Left hindlimb (tissue), 1 donor: Measurements from ENCODE around the gene SQSTM1.
A peak's percentile ranks its signal among the peaks of the same experiment; 100 is the strongest.

Experiments used
- DNase-seq: peaks from one replicate; pipeline ENCODE4 v3.0.0-alpha.2; 2018

The SQSTM1 gene

DNA sequence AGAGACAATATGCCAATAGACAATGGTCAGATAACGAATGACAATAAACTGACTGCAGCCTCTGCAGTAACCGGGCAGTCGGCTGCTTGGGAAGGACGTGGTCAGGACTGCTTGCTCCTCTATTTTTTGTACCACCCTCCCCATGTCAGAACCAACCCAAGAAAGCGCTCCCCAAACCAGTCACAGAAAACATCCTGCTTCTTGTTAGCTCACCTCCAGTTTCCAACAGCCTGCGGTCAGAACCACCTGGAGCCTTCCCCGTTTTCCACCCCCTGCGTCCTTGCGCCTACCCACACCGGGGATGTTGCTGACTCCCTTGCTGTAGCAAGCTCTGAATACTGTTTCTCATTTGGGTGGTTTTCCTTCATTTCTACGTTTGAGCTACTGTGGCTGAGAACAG lies 39.6 kb downstream of the SQSTM1 start:
- peak; percentile 25 for DNase-seq

GRCh38 chr5:179862296-179862695 lies 41.6 kb downstream of the SQSTM1 start:
- peak; percentile 15 for DNase-seq

DNA sequence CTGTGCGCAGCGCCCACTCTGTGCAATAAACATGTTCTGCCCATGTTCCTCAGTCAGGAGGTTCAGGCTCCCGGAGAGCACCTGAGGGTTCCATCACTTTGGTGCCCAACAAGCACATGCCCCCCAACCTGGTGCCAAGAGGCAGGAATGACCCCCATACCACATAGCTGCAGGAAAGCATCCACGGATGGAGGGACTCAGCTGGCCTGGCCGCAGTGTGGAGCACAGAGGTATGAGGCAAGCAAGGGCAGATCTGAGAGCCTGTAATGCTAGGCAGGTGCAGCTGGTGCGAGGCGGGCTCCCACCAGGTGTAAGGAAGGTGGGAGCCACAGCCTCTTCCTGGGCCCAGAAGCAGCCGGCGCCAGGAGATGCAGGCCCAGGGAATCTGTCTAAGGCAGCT lies 42.2 kb downstream of the SQSTM1 start:
- DNase-seq = peak; percentile 10

DNA sequence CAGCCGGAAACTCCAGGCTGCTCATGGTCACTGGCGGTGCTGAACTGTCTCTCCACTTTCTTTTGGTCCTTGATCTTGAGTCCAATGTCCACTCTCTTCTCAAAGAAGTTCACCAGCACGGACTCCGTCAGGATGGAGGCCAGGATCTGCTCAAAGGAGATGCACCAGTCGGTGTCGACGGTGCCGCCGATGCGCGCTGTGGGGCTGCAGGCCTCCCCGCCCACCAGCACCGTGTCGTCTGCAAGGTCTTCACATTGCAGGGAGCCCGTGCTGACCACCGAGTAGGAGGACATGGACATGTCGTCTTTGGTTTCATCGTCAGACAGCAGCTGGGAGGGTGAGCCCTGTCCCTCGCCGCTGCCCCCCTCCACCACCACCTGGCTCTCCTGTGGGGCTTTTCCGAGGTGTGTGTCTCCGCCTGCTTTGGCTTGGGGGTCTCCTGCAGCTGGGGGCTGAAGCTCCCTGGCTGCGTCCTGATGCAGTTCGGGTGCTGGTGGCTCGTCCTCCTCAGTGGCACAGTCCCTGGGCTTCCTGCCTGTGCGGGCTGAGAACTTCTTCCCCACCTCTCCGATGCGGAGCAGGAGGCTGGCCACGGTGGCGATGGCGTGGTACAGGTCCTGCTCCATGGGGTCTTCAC lies 42.9 kb downstream of the SQSTM1 start:
- DNase-seq = peak; percentile 16

GRCh38 chr5:179864686-179865085 lies 44.0 kb downstream of the SQSTM1 start:
- DNase-seq = no peak

GRCh38 chr5:179865491-179866240 lies 45.0 kb downstream of the SQSTM1 start:
- peak; percentile 12 for DNase-seq

DNA sequence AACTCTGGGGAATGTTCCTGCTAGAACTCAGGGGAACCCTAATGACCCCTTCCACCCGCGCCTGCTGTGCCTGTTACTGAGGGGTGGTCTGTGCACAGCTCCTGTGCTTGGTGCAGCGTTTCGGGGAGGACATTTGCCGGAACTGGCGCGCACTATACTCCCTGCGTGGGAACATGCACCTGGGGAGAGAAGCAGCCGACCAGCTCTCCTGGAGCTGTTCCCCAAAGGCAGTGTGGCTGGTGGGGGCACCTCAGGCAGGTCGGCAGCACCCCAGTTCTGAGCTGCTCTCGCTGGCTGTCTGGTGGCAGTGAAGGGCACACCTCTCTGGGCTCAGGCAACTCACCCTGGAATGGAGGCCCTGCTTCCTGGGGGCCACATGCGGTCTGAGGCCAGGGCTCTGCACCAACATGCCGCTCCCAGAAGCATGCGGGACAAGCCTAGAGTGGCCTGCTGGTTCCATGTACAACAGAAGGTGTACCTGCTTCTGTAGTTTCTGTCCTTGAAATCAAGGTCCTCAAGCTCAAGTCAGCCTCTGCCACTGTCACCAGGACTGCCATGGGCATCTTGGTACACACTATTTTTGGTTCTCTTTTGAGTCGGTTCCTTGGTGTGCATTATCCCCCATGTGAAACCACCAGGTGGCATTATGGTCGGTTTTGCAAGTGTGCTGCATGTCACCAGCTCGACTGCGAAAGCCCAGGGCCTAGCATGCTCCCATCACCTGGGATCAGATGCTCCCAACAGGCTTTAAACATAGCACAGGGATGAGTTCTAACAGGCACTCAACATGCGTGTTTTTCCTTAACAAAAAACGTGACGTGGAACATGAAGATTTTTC lies 45.8 kb downstream of the SQSTM1 start:
- DNase-seq = peak; percentile 22

DNA sequence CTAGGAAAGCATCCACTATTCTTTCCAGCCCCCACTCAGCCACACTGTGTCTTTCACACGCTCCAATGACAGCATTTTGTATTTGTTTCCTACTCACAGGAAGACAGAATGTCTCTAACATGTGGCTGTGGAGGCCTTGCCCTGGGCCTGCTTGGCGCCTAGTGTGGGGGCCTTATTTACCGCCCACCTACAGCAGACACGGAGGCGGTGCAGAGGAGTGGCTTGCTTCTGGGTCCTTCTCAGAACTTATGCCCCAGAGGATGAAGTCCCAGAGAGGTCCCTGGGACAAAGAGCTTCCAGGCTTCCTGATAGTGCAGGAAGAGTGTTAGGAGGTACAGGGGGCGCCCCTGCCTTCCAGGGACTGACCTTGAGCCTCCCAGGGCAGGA lies 46.4 kb downstream of the SQSTM1 start:
- peak; percentile 13 for DNase-seq

DNA sequence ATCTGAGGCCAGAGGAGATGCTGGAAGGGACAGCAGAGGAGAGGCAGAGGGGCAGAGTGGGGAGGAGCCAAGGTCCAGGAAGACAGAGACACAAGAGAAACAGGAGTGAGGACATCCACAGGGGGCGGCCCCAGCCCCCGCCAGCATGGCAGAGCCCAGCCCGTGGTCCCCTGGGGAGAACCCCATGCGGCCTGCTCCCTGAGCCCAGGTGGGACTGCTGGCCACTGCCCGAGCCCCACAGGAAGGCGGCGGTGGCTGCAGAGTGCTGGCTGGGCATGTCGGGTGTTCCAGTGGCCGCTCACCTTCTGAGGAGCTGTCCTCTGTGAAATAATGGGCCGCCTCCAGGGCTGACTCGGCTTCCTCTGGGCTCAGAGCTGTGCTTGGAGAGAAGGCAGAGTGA lies 46.8 kb downstream of the SQSTM1 start:
- DNase-seq = peak; percentile 19

- DNase-seq = peak; percentile 23
Measured at GRCh38 chr5:179868541-179868940, 47.8 kb downstream of the SQSTM1 start.

GRCh38 chr5:179869101-179869500 lies 48.4 kb downstream of the SQSTM1 start:
- peak; percentile 18 for DNase-seq

- peak; percentile 28 for DNase-seq
Measured at GRCh38 chr5:179869641-179870402, 49.1 kb downstream of the SQSTM1 start.

DNA sequence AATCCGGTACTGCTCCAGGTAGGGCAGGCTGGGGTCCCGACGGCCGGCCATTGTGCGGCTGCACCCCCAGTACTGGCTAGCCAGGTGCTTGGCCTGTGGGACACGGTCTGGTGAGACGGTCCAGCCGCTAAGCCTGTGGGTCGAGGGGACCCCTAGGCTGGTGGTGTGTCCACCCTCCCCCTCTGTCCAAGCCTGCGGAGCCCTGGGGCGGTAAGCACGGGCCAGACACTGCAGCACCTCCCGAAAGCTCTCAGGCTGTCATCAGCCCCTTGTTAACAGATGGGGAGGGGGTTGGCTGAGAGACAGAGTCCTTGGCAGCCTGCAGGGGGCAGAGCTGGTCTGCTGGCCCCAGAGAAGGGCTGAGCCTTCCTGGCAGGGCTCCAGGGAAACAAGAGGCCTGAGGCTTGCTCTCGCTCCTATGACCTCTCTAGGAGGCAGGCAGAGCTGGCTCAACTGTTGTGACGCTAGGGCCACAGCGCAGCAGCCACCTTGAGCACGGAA lies 49.7 kb downstream of the SQSTM1 start:
- peak; percentile 50 for DNase-seq

GRCh38 chr5:179870952-179871351 lies 50.2 kb downstream of the SQSTM1 start:
- DNase-seq = no peak

- DNase-seq = peak; percentile 70
Measured at GRCh38 chr5:179871533-179871932, 50.8 kb downstream of the SQSTM1 start.

GRCh38 chr5:179872055-179872827 lies 51.5 kb downstream of the SQSTM1 start:
- peak; percentile 28 for DNase-seq

DNA sequence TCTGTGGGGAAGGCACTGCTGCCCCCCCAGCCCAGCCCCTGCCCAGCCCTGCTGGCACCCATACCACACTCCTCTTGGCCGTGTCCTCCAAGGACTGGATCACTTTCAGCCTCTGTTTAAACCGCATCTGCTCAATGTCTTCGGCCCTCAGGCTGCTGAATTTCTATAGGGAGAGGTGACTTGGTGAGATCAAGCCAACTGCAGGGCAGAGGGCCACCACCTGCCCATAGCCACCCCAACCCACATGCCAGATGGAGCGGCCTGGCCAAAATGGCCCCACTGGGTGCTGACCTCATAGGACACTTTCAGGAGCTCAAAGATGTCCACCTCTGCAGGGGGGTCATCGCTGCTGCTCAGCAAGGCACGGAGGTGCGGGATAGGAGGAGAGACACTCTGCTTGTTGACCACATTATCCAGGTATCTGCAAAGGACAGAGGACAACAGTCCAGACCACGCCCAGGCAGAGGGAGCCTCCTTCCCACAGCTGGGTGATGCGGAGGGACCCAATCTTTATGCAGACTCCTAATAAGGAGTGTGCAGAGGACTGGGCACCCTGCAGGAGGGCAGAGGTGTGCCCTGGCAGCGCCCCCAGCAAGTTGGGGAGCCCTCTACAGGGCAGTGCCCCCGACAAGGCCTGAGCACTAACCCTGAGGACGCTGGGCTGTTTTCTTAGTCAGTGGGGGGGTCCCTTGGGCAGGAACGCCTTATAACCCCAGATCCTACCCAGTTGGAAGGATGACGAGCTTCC lies 52.3 kb downstream of the SQSTM1 start:
- peak; percentile 13 for DNase-seq

GRCh38 chr5:179873588-179874110 lies 52.9 kb downstream of the SQSTM1 start:
- DNase-seq = peak; percentile 25

GRCh38 chr5:179874136-179874535 lies 53.4 kb downstream of the SQSTM1 start:
- DNase-seq = no peak

- DNase-seq = peak; percentile 27
Measured at GRCh38 chr5:179874536-179875292, 54.0 kb downstream of the SQSTM1 start.
